ENCODE measurements around the gene SHISA7.

Gene SHISA7

DNA sequence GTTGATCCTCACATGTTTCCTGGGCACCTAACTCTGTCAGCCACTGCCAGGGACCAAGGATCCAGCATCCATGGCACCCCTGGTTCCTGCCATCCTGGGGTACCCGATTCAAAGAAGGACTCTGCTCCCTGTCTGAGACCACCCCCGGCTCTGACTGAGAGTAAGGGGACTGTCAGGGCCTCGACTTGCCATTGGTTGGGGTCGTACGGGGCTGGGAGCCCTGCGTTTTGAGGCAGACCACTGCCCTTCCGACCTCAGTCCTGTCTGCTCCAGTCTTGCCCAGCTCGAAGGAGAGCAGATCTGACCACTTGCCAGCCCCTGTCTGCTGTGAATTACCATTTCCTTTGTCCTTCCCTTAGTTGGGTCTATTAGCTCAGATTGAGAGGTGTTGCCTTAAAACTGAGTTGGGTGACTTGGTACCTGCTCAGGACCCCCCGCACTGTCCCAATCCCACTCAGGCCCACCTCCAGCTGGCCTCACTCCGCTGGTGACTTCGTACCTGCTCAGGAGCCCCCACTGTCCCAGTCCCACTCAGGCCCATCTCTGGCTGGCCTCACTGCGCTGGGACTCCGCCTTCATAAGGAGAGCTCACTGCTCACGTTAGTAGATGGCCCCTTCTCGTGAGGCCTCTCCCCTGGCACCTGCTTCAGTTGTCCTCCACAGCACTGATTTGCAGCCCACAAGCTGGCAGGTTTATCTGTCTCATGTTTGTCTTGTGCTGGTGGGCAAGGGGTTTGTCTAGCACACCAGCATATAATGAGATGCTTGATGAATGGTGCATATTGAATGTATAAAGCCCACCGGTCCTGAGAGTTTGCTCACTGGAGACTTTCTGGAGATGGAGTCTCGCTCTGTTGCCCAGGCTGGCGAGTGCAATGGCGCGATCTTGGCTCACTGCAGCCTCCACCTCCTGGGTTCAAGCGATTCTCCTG is 53.4 kb downstream of the SHISA7 start:
- DNase-seq (ENCODE audit: low read depth in 2 of 2): no peak

DNA sequence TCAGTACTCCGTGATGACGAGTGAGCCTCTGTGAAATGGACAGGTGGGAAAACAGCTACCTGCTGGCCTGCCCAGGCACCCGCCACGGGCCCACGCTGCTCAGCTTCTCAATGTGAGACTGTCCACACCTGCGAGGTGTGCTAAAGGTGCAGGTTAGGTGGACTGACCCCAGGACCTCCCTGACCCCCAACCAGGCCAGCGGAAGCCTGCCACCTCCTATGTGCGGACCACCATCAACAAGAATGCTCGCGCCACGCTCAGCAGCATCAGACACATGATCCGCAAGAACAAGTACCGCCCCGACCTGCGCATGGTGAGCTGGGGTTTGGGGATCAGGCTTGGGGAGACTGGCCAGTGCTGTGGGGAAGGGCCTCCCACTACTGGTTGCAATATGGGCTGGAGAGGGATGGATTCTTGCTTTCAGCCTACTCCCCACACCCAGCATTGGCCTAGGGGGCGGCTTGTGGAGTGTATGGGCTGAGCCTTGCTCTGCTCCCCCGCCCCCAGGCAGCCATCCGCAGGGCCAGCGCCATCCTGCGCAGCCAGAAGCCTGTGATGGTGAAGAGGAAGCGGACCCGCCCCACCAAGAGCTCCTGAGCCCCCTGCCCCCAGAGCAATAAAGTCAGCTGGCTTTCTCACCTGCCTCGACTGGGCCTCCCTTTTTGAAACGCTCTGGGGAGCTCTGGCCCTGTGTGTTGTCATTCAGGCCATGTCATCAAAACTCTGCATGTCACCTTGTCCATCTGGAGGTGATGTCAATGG is 55.2 kb downstream of the SHISA7 start:
- no peak for DNase-seq (ENCODE audit: low read depth in 2 of 2)

DNA sequence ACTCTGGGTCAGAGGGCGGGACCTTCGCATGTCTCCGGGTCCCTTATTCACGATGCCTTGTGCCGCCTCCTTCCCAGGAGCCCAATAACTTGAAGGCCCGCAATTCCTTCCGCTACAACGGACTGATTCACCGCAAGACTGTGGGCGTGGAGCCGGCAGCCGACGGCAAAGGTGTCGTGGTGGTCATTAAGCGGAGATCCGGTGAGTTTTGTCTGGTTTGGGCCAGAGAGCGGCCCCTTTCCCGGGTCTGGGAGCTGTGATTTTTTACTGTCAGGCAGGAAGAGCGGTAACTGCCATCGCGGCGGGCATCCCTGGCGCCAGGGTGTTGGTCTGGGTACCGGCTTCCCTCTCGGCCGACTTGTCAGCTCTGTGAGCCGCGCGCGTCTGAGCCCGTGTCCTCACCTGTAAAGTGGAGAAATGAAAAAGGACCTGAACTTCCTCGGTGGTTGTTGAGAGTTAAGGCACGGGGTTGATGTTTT is 56.6 kb downstream of the SHISA7 start:
- no peak for DNase-seq (ENCODE audit: low read depth in 2 of 2)

DNA sequence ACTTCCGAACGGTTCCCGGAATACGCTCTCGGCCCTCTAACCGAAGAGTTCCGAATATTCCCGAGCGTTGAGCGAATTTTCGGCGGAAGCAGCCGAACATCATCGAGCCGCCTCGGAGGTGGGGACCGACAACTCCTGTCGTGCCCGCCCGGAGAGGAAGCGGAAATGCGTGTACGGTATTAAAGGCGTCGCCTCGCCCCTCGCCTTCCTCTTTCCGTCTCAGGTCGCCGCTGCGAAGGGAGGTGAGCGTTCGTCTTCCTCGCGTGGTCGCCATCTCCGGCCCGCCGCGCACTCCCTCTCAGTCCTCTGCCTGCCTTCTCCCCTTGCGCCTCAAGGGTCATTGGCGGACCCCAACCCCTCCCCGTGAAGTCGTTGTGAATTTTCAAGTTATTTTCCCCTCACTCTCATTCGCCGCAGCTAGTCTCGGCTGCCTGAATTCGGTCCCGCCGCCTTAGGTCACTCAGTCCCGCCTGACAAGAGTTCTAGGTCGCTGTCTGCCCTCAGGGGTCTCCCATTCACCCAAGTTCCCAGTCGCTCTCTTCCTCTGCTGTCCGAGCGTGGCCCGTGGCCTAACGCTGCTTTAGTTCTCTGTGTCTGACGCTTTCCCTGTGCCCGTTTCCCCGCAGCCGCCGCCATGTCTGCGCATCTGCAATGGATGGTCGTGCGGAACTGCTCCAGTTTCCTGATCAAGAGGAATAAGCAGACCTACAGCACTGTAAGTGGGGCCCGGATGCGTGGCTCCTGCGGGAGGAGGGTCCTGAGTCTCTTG is 57.2 kb downstream of the SHISA7 start, which contains the start of gene RPL28:
Gene RPL28, plus strand, starts transcription at position 209 of the 769 bp plus-strand sequence. Its CDS starts 426 bp downstream, at position 635.
- peak; percentile 95 to 96 for DNase-seq (ENCODE audit: low read depth in 2 of 2)

DNA sequence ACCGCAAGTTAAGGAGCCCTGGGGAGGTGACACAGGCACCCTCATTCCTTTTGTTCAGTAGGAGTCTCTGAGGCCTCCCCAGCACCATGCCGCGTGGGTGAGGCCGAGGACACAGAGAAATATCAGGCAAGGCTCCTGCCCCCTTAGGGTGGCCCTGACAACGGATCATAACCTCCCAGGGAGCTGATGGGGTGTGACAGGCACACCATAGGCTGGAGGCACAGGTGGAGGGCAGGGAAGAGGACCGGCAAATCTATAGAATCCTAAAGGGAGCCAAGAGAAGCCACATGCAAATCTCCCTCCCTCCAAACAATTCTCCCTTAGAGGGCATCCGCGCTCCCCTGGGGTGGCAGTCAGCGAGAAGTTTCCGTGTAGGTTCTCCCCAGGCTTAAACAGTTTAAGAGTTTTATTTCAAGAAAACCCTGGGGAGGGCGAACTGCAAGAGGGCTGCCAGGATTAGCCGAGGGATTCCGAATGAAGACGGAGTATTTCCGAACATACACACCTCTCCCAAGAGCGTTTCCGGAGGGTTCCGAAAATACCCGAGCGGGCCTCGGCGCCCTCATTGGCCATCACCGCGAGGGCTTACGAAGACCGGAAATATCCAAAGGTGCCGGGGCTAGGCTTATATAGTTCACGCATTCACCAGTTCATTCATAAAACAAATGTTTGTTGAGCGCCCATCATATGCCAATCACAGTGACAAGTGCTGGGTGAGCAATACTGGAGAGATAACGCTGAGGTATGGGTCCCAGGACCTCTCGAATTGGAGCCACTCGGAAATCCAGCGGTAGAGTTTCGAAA is 58.0 kb downstream of the SHISA7 start:
- DNase-seq (ENCODE audit: low read depth in 2 of 2): peak; percentile 89 to 92

DNA sequence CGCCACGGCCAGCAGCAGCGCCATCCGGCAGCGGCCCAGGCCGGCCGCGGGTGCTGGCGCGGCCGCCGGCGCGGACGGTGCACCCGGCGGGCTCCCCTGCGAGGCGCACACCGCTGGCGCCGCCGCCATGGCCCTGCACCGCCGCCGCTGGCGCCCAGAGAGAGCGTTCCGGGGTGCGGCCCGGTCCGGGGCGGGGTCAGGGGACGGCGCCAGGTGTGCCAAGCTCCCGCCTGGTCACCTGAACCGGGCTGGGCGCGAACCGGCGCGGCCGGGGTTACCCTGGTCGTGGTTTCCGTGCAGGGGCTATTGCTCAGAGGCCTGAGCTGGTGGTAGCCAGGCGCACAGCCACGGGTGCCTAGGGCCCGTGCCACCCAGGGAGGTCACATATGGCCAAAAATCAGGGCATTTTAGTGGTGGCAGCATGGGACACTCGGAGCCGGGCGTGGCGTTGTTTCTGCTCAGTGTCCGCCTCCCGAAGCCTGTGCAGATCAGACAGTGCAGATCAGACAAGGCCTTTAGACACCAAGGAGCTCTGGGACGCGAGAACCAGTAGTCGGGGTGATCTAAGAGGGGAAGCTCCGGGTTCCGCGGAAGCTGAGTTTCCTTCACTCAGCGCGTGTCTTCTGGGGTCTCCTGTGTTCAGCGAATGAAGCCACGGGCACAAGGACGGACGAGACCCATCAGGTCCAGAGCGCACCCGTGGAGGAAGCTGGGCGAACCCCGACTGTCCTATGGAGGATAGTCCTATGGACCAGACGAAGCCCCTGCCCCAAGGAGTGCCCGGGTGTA is 58.8 kb downstream of the SHISA7 start, which contains the start of gene TMEM238:
Gene TMEM238, minus strand, starts transcription at position 162 of the 789 bp plus-strand sequence. Its CDS starts 33 bp downstream, at position 129.
- DNase-seq (ENCODE audit: low read depth in 2 of 2): no peak

DNA sequence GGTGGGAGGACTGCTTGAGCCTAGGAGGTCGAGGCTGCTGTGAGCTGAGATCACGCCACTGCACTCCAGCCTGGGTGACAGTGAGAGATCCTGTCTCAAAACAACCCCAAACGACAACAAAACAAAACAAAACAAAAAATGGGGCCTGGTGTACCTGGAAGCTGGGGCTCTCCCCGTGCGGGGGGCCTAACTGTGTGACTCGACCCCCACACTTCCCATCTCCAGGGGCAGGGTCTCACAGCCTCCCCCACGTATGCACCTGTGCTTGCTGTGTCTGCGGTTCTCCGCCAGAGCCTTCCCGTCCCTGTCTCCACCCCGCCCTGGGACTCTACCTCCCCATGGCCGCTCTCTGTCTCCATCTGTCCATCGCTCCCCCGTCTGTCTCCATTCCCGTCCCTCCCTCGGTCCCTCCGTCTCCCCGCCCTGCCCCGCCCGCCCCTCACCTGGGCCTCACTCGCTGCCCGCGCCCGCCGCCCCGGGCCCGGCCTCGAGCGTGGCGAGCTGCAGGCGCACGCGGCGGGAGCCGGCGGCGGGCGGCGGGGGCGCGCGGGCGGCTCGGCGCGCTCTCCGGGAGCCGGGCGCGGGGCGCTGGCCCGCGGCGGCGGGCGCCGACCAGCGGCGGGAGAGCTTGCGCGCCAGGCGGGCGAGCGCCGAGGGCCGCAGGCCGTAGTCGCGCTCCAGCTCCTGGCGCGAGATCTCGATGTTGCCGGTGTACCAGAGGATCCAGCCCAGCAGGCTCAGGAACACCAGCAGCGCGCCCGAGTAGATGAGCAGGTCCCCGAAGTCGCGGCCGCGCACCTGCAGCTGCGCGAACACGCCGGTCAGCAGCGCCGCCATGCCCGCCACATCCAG is 59.6 kb downstream of the SHISA7 start:
- DNase-seq (ENCODE audit: low read depth in 2 of 2): peak in 1 of 2 donors; percentile 55

DNA sequence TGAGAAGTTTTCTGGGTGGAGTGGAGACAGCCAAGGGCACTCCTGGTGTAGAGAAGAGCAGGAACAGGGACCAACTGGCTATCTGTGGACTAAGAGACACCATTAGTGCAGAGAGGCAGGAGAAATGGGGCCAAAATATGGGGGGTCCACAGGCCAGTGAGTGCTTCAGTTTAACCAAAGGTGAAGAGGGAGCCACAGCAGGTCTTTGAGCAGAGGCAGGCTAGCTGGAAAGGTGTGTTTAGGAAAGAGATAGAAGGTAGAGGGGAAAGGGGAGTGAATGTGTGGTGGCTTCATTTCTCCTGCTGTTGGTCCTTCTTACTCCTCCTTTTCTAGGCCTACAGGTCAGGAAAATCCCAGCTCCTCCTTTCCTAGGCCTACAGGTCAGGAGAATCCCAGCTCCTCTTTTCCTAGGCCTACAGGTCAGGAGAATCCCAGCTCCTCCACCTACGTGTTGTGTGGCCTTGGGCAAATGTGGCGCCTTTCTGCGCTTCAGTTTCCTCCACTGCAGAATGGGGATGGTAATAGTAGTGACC is 60.5 kb downstream of the SHISA7 start:
- no peak for DNase-seq (ENCODE audit: low read depth in 2 of 2)

DNA sequence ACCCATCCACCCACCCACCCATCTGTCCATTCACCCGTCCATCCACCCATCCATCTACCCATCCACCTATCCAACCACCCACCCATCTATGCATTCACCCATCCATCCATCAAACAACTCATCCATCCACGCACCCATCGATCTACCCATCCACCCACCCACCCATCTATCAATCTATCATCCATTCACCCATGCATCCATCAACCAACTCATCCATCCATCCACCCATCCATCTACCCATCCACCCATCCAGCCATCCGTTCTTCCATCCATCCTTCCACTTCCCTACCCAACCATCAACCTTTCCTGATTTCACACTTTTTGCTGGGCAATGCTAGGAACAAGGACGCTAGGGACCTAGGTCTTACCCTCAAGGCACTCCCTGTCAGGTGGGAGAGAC is 61.1 kb downstream of the SHISA7 start:
- no peak for DNase-seq (ENCODE audit: low read depth in 2 of 2)

DNA sequence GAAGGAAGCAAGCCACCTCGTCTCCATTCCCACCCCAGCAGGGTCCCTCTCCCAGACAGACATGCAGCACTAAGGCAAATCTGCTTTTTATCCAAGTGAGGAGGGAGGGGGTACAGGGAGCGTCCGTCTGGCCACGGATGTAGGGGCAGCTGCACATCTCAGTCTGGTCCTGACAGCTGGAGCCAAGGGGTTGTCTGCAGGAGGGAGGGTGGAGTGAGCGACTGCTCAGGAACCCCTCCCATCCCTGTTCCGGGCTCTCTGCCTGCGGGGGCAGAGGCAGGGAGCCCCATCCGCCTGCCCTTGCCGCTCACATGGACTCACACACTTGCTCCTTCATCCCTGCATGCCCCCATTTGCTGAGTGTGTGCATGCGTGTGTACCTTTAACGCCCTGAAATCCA is 63.9 kb downstream of the SHISA7 start:
- DNase-seq (ENCODE audit: low read depth in 2 of 2): no peak

Measured in stimulated activated CD8-positive, alpha-beta memory T cell treated with anti-CD3 and anti-CD28 coated beads, Interleukin-15, amount 100 ng/mL, for 48 hours (primary cell).